ENCODE measurements around the gene UBE4B.

DNA sequence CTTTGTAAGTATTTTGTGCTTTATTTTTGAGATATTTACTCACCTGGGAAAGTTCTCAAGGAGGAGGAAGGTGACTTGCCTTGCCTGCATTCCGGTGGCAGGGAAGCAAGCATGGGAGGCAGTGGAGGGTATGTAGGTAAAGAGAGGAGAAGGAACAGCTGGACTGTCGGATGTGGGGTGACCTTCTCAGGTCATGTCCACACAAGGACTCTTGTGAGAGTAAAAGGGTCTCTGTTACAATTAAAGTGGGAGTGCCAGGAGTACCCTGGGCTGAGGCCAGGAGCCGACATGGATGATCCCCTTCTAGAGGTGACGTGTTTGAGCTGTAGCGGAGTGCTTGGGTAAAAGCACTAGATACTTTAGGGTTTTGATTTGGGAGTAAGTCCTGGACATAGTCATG is 25.0 kb downstream of the UBE4B start:
- TF ChIP-seq, protein P1, sequence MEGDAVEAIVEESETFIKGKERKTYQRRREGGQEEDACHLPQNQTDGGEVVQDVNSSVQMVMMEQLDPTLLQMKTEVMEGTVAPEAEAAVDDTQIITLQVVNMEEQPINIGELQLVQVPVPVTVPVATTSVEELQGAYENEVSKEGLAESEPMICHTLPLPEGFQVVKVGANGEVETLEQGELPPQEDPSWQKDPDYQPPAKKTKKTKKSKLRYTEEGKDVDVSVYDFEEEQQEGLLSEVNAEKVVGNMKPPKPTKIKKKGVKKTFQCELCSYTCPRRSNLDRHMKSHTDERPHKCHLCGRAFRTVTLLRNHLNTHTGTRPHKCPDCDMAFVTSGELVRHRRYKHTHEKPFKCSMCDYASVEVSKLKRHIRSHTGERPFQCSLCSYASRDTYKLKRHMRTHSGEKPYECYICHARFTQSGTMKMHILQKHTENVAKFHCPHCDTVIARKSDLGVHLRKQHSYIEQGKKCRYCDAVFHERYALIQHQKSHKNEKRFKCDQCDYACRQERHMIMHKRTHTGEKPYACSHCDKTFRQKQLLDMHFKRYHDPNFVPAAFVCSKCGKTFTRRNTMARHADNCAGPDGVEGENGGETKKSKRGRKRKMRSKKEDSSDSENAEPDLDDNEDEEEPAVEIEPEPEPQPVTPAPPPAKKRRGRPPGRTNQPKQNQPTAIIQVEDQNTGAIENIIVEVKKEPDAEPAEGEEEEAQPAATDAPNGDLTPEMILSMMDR (conservative IDR thresholded peaks at IDR 0.05) = no peak
- TF ChIP-seq ZFX (IDR thresholded peaks at IDR 0.05) = no peak
